ENCODE data around the gene CENPP.

- TF ChIP-seq YY1 (IDR thresholded peaks at IDR 0.05; ENCODE audit: insufficient read depth, insufficient read length) (no peak), SUZ12 (IDR thresholded peaks at IDR 0.05; ENCODE audit: extremely low read depth, insufficient read depth, insufficient read length) (no peak)
Measured at GRCh38 chr9:92607773-92608172, 282.0 kb downstream of the CENPP start.
